Kidney (tissue), 14 donors: ENCODE data around the gene CALML4. TPM values are rescaled to one million over a fixed set of nuclear protein-coding genes. Genes with fewer than 3 reads are reported as not detected.
"Not testable (repeated sequence)": the region's sequence is repeated elsewhere in the genome, so short reads cannot be mapped to it uniquely, and the experiment has no call there.

ENCODE experiments used
- DNase-seq, 5 donors: peaks; one replicate each; pipeline ENCODE4 v3.0.0-alpha.2; 2013 to 2020
- FAIRE-seq: peaks from 2 replicates; lab custom pipeline; 2012; peaks lifted over from hg19 to GRCh38; lab: Jason Lieb, UNC
- H3K27ac ChIP-seq, 2 donors: one replicate each; pipeline ENCODE4 v1.7.0; 2013; ENCODE audit warnings: low read depth in 2 of 2, low read length in 2 of 2, inconsistent platforms in 1 of 2
- H3K27me3 ChIP-seq: one replicate; pipeline ENCODE4 v1.7.1; 2013; ENCODE audit warnings: low read length, inconsistent platforms; ENCODE audit not compliant: control insufficient read depth, insufficient read depth
- H3K36me3 ChIP-seq, 3 donors: one replicate each; pipeline versions ENCODE4 v1.7.0 to v1.7.1; 2013; ENCODE audit warnings: low read length in 3 of 3, control low read depth in 1 of 3, inconsistent platforms in 1 of 3; ENCODE audit not compliant: insufficient read depth in 3 of 3, control insufficient read depth in 2 of 3
- H3K4me1 ChIP-seq, 3 donors: one replicate each; pipeline versions ENCODE4 v1.7.0 to v1.7.1; 2013; ENCODE audit warnings: low read length in 3 of 3, inconsistent platforms in 1 of 3, low read depth in 1 of 3; ENCODE audit not compliant: control insufficient read depth in 2 of 3, insufficient read depth in 2 of 3
- H3K4me3 ChIP-seq, 3 donors: one replicate each; pipeline versions ENCODE4 v1.7.0 to v1.8.1; 2013; ENCODE audit warnings: low read length in 3 of 3, control low read depth in 1 of 3, inconsistent platforms in 1 of 3
- H3K9ac ChIP-seq, 3 donors: one replicate each; pipeline versions ENCODE4 v1.7.0 to v1.7.1; 2013; ENCODE audit warnings: low read length in 3 of 3, control low read depth in 1 of 3, inconsistent platforms in 1 of 3
- H3K9me3 ChIP-seq, 3 donors: one replicate each; pipeline versions ENCODE4 v1.7.0 to v1.7.1; 2013; ENCODE audit warnings: low read length in 3 of 3, control low read depth in 1 of 3, inconsistent platforms in 1 of 3; ENCODE audit not compliant: control insufficient read depth in 2 of 3, insufficient read depth in 1 of 3
- CTCF ChIP-seq: IDR thresholded peaks from 3 replicates; pipeline ENCODE4 v1.5.1; 2012; ENCODE audit warnings: mild to moderate bottlenecking, moderate library complexity, borderline replicate concordance; ENCODE audit not compliant: insufficient read depth; ENCODE audit errors: extremely low read depth
- intact Hi-C: fragments of 100-400 bp; cut with DNase I; formaldehyde crosslinking; loops from one replicate; pipeline ENCODE4 v1.11.1; 2022
- polyA plus RNA-seq: library from polyadenylated mRNA; stranded (reverse); fragments of 350-450 nt; fragmentation: Illumina TruSeq; extraction: RNeasy Lipid Tissue Mini Kit (QIAGEN cat#74804); gene quantifications from one replicate; pipeline ENCODE4 v1.2.3, GENCODE V29; 2014; ENCODE audit warnings: low read depth, low replicate concordance; ENCODE audit not compliant: insufficient read depth
- total RNA-seq: library from RNA; stranded (reverse); fragmentation: NEBNext Ultra II Directional; extraction: Animal tissue kit (Norgen Biotek cat#: 25700); gene quantifications from one replicate; pipeline ENCODE4 v1.2.1, GENCODE V29; 2021
- donor health status: control.
- donor health status: control.
- donor health status: control.
- donor health status: control.
- donor health status: control.
- donor health status: DM: yes; HTN: yes; CAD: no.
- donor health status: Normal renal cell carcinoma (clear cell type).

The CALML4 gene
- total and polyA plus RNA-seq, 2 donors from 2014 or later: 17.4 to 54.7 TPM

- H3K36me3 ChIP-seq: no peaks in the 10 kb centered on the region
- intact Hi-C loops: no loop called here
- FAIRE-seq: no peak
Observed at GRCh38 chr15:68239025-68239424, 33.9 kb upstream of the CALML4 start.

GRCh38 chr15:68235022-68235421, 29.9 kb upstream of the CALML4 start:
- no peak overlapping the region for H3K27ac ChIP-seq
- no peak overlapping the region for H3K9ac ChIP-seq
- H3K27me3 ChIP-seq: no peaks in the 10 kb centered on the region
- DNase-seq (no peak), FAIRE-seq (no peak)
- no peak for TF ChIP-seq CTCF
- intact Hi-C loops: no loop called here
- H3K9me3 ChIP-seq: no peaks in the 10 kb centered on the region
- H3K4me3 ChIP-seq: no peak overlapping the region
- no peaks in the 10 kb centered on the region for H3K36me3 ChIP-seq
- H3K4me1 ChIP-seq: peaks cover 0 to 5% (median 3%) of the 10 kb centered on the region in 3 donors

More at GRCh38 chr15:68239025-68239424, 33.9 kb upstream of the CALML4 start:
- Histone ChIP-seq H3K9me3 (no peaks in the 10 kb centered on the region), H3K4me1 (no peaks in the 10 kb centered on the region), H3K27ac (no peak overlapping the region), H3K9ac (no peak overlapping the region), H3K27me3 (no peaks in the 10 kb centered on the region), H3K4me3 (no peak overlapping the region)
- no peak for TF ChIP-seq CTCF
- no peak for DNase-seq

GRCh38 chr15:68234520-68234919, 29.4 kb upstream of the CALML4 start:
- not testable (repeated sequence) for FAIRE-seq, H3K9me3 ChIP-seq, DNase-seq

GRCh38 chr15:68234060-68234459, 28.9 kb upstream of the CALML4 start:
- Histone ChIP-seq H3K9ac (no peak overlapping the region), H3K9me3 (no peaks in the 10 kb centered on the region), H3K4me3 (no peak overlapping the region), H3K27me3 (no peaks in the 10 kb centered on the region), H3K4me1 (peaks cover 0 to 6% (median 3%) of the 10 kb centered on the region in 3 donors), H3K27ac (no peak overlapping the region), H3K36me3 (no peaks in the 10 kb centered on the region)
- intact Hi-C loops: no loop called here
- FAIRE-seq (no peak), DNase-seq (peak in 2 of 5 donors; percentile 8 to 37)
- no peak for TF ChIP-seq CTCF

More at GRCh38 chr15:68234520-68234919, 29.4 kb upstream of the CALML4 start:
- intact Hi-C loops, H3K9ac ChIP-seq, H3K4me1 ChIP-seq, H3K27ac ChIP-seq, H3K36me3 ChIP-seq, H3K27me3 ChIP-seq, H3K4me3 ChIP-seq: not testable (repeated sequence)
